Amniotic stem cell (primary cell): Measurements from ENCODE around the gene TMEM179B.

Source experiments
- DNase-seq: peaks from one replicate; lab custom pipeline; 2025; lab: John Stamatoyannopoulos, UW

The TMEM179B gene

GRCh38 chr11:62832336-62833234 is 45.4 kb downstream of the TMEM179B start, which contains the start of gene TEX54:
TEX54 (minus strand) TSS chr11:62832841.
- DNase-seq, result no peak

- DNase-seq, result no peak
These were observed 48.1 kb downstream of the TMEM179B start for GRCh38 chr11:62835336-62835735.

- DNase-seq, result peak; percentile 81
These were observed 52.1 kb downstream of the TMEM179B start, which contains the start of gene WDR74 for GRCh38 chr11:62839050-62839945. WDR74 (minus strand) TSS chr11:62839590; CDS start chr11:62839570, 20 bp downstream.
